Common myeloid progenitor, CD34-positive (primary cell): Measurements from ENCODE around the gene ACSL6.

Experiments
- CTCF ChIA-PET: fragments of 350-600 bp; sonication (Branson Sonifier 250); formaldehyde crosslinking; loops from one replicate; lab custom pipeline; 2021; ENCODE audit warnings: antibody characterized with exemption; lab: Charles Lee
- POLR2A ChIA-PET: fragments of 350-600 bp; sonication (Branson Sonifier 250); formaldehyde crosslinking; loops from one replicate; lab custom pipeline; 2021; ENCODE audit warnings: antibody characterized with exemption; lab: Charles Lee
- DNase-seq, 3 donors: peaks; one replicate each; pipeline versions ENCODE4 v3.0.0 to v3.0.0-alpha.2; 2013
- H3K27ac ChIP-seq, 2 experiments: 1 replicate in 1 of 2; 2 replicates in 1 of 2; pipeline ENCODE4 v1.7.0; 2013; ENCODE audit warnings: inconsistent platforms in 2 of 2, low read length in 2 of 2, mild to moderate bottlenecking in 2 of 2, low read depth in 1 of 2, moderate library complexity in 1 of 2; ENCODE audit not compliant: severe bottlenecking in 2 of 2, insufficient read depth in 1 of 2, poor library complexity in 1 of 2
- H3K27me3 ChIP-seq, 5 experiments: replicated peaks in 2 of 5; 1 replicate in 3 of 5; 2 replicates in 2 of 5; pipeline versions ENCODE4 v1.6.1 to v1.7.0; 2013; ENCODE audit warnings: low read length in 4 of 5, mild to moderate bottlenecking in 2 of 5, moderate library complexity in 2 of 5, inconsistent platforms in 1 of 5; ENCODE audit not compliant: insufficient read depth in 5 of 5, control insufficient read depth in 4 of 5
- H3K36me3 ChIP-seq, 4 experiments: 1 replicate in 2 of 4; 2 replicates in 2 of 4; pipeline versions ENCODE4 v1.6.1 to v1.7.0; 2013; ENCODE audit warnings: low read length in 3 of 4, control low read depth in 1 of 4, mild to moderate bottlenecking in 1 of 4; ENCODE audit not compliant: control insufficient read depth in 4 of 4, insufficient read depth in 4 of 4
- H3K4me1 ChIP-seq, 4 experiments: 1 replicate in 3 of 4; 2 replicates in 1 of 4; pipeline versions ENCODE4 v1.6.1 to v1.7.1; 2013; ENCODE audit warnings: low read length in 3 of 4, mild to moderate bottlenecking in 3 of 4, control low read depth in 1 of 4, inconsistent platforms in 1 of 4, moderate library complexity in 1 of 4; ENCODE audit not compliant: control insufficient read depth in 4 of 4, insufficient read depth in 4 of 4; ENCODE audit errors: control extremely low read depth in 1 of 4
- H3K4me3 ChIP-seq, 7 experiments: 1 replicate in 4 of 7; 2 replicates in 3 of 7; pipeline versions ENCODE4 v1.5.1 to v1.7.0; 2013; ENCODE audit warnings: mild to moderate bottlenecking in 7 of 7, low read length in 6 of 7, moderate library complexity in 6 of 7, inconsistent platforms in 2 of 7, low read depth in 2 of 7, control low read depth in 1 of 7; ENCODE audit not compliant: insufficient read depth in 4 of 7, control insufficient read depth in 1 of 7; ENCODE audit errors: extremely low read depth in 1 of 7
- H3K9me3 ChIP-seq, 5 experiments: 1 replicate in 4 of 5; 2 replicates in 1 of 5; pipeline versions ENCODE4 v1.6.1 to v1.7.1; 2013; ENCODE audit warnings: low read length in 4 of 5, mild to moderate bottlenecking in 2 of 5, inconsistent platforms in 1 of 5, low read depth in 1 of 5, moderate library complexity in 1 of 5; ENCODE audit not compliant: control insufficient read depth in 4 of 5, insufficient read depth in 2 of 5; ENCODE audit errors: control extremely low read depth in 1 of 5
- WGBS: methylation state at CpG from one replicate; pipeline ENCODE4 v1.1.5; 2013; ENCODE audit not compliant: insufficient coverage; 5-methylcytosine and 5-hydroxymethylcytosine counted together

The ACSL6 gene

DNA sequence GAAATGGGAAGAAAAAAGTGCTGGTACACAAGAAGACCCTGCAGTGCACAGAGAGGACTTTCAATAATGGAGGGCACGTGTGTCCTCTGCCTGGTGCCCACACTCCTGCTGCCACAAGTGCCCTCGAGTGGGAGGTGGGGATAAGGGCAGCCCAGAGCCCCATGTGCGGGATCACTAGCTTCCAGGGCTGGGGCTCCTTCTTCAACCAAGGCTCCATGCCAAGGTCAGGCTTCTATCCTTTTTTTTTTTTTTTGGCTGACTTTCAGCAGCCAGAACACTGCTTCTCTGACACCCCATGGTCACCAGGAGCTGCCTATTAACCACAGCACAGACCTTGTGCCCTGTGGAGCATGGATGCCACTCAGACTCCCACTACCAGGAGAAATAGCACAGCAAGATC lies 7.5 kb downstream of the ACSL6 start:
- peaks cover 0 to 6% (median 2%) of the 10 kb centered on the region in 5 experiments for H3K27me3 ChIP-seq
- H3K27ac ChIP-seq: no peak overlapping the region
- ChIA-PET CTCF (interaction anchor here (6.0 to 8.1 kb wide), 2 partner anchors 192 to 414 kb away, joined by 28 to 85 read pairs; no protein-coding TSS in a partner anchor), POLR2A (no interaction called here)
- 95% methylated on average over 2 of the region's 3 CpGs for WGBS
- H3K9me3 ChIP-seq: no peaks in the 10 kb centered on the region
- no peak for DNase-seq
- peaks cover 4 to 47% (median 42%) of the 10 kb centered on the region in 4 experiments for H3K4me1 ChIP-seq
- H3K36me3 ChIP-seq: no peaks in the 10 kb centered on the region
- H3K4me3 ChIP-seq: no peak overlapping the region

DNA sequence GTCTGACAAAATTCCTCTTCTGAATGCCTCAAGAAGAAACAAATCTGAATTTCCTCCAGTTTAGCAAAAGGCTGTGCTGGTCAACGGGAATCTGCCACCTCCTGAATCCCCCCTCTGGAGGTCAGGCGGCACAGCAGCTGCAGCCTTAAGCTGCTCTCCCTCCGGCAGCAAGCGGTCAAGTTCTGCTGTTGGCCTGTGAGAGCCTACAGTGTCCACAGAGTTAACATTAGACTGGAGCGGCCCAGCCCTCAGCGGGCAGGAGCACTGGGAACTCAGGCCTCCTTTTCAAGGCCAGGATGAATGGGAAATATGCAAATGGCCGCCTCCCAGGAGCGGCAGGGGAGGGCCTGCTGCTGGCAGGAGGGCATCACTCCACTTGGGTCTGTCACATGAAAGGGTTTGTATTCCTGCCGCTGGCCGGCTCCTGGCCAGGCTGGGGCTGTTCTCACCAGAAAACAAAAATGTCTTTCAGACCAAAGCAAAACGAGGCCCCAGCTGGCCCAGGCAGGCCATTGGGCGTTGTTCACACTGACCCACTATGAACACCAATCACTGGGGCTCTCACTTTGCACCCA lies 8.2 kb downstream of the ACSL6 start:
- Histone ChIP-seq H3K4me1 (peaks cover 4 to 54% (median 48%) of the 10 kb centered on the region in 4 experiments), H3K4me3 (no peak overlapping the region), H3K36me3 (no peaks in the 10 kb centered on the region), H3K27ac (no peak overlapping the region), H3K9me3 (no peaks in the 10 kb centered on the region), H3K27me3 (peaks cover 0 to 2% (median 0%) of the 10 kb centered on the region in 5 experiments)
- 95% methylated on average over 11 of the region's 12 CpGs for WGBS
- POLR2A ChIA-PET: no interaction called here
- no peak for DNase-seq
- CTCF ChIA-PET: interaction anchor here (0.9 to 6.0 kb wide), 4 partner anchors 19 to 413 kb away, joined by 3 to 28 read pairs (median 4); no protein-coding TSS in a partner anchor

DNA sequence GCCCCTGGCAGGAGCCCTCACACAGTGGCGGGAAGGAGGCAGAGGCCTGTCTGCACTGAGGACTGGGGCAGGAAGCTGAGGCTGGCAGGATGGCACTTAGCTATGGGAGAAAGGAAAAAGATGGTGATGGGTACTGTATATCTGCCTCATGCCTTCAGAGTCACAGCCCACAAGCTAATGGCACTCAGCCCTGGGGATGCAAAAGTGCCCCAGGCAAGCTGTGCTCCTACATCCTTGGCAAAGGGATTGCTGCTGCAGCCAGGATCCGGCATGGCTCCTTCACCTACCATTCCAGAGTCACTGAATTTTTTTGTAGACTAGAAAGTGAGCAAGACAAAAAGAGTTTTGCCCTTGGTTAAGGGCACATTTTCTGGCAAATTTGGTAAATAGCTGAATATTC lies 8.7 kb downstream of the ACSL6 start:
- ChIA-PET POLR2A (interaction anchor here (0.7 kb wide), 1 partner anchor 466 kb away, joined by 4 read pairs; no protein-coding TSS in a partner anchor), CTCF (interaction anchor here (0.9 to 6.0 kb wide), 4 partner anchors 19 to 413 kb away, joined by 3 to 28 read pairs (median 4); no protein-coding TSS in a partner anchor)
- Histone ChIP-seq H3K9me3 (no peaks in the 10 kb centered on the region), H3K4me3 (peak overlapping the region in 1 of 7 experiments; percentile 13), H3K27me3 (peaks cover 0 to 2% (median 0%) of the 10 kb centered on the region in 5 experiments), H3K27ac (no peak overlapping the region), H3K4me1 (peaks cover 4 to 59% (median 52%) of the 10 kb centered on the region in 4 experiments), H3K36me3 (no peaks in the 10 kb centered on the region)
- no peak for DNase-seq
- 13% methylated on average over 1 of the region's 2 CpGs for WGBS

DNA sequence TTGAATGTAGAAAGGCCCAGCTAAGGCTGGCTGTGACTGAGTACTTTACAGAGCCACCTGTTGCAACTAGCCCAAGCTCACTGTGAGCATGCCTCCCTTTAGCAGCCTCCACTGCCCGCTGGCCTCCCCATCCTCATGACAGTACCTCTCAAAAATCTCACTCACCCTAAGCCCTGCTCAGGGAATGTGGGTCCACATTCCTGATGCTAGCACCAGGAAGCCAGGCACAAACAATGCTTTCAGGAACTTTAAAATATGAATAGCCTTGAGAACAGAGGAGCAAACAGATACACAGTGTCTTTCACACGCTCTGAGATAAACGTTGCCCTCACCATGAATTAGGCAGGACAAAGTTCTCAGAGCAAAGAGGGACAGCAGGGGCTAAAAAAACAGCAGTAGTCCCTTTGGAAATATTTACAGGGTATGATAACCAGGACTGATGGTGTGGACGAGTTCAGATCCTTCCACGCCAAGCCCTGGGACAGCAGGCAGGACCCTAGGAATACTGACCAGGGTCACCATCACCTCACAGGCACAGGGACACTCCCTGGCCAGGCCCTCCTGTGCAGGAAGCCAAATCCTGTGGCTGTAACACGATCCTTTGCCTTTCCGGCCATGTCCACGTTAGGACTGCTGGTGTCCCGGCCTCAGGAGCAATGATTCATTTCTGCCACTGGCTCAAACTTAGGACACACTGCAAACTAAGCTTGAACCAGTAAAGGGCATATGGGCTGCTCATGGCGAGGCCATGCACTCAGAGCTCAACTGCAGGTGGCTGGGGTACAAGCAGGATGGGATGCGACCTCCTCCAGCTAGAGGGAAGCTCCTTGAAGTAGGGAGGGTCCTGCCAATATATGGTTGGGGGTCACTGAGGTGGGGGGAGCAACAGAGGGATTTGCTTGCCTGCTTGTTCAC lies 9.6 kb downstream of the ACSL6 start:
- ChIA-PET POLR2A (interaction anchor here (0.7 kb wide), 1 partner anchor 465 kb away, joined by 4 read pairs; no protein-coding TSS in a partner anchor), CTCF (interaction anchor here (0.8 to 6.0 kb wide), 7 partner anchors 7 to 415 kb away, joined by 3 to 28 read pairs (median 4); no protein-coding TSS in a partner anchor)
- peaks cover 7 to 67% (median 59%) of the 10 kb centered on the region in 4 experiments for H3K4me1 ChIP-seq
- no peaks in the 10 kb centered on the region for H3K36me3 ChIP-seq
- H3K4me3 ChIP-seq: no peak overlapping the region
- DNase-seq: no peak
- peaks cover 0 to 2% (median 0%) of the 10 kb centered on the region in 5 experiments for H3K27me3 ChIP-seq
- H3K9me3 ChIP-seq: no peaks in the 10 kb centered on the region
- 93% methylated on average over 10 of the region's 11 CpGs for WGBS
- no peak overlapping the region for H3K27ac ChIP-seq

DNA sequence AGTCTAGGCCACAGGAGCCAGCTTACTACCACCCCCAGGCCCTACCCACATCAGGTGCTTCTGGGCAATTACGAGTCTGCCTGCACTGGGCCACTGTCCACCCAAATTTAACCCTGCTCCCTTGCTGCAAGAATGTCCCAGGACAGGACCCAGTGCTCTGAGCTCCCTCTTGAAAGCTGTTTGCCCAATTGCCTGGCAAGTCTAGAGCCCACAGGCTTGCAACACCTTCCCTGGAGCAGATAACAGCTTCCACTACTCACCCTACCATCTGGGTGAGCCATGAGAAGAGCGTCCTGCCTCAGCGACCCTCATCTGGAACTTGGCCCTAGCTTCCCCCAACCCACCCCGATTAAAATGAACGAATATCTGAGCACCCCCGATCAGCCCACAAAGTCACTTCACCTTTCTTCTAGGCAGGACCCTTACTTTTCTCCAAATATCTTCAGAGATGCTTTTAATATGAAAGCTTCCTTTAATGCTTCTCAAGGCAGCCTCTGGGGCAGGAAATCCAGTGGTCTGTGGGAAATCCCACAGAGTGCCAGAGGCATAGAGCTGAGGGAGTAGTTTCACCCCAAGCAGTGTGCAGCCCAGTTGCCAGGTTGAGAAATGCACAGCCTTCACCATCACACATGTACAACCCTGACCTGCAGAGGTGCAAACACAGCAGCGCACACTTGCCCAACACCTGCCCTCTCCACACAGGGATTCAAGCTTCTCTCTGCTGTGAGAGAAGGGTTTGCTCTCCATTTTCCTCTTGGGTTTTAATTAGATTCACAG lies 10.6 kb downstream of the ACSL6 start:
- H3K4me1 ChIP-seq: peaks cover 7 to 75% (median 65%) of the 10 kb centered on the region in 4 experiments
- WGBS: 15% methylated on average over 6 of the region's 7 CpGs
- CTCF ChIA-PET: interaction anchor here (0.8 to 6.0 kb wide), 9 partner anchors 8 to 492 kb away, joined by 3 to 28 read pairs (median 4); no protein-coding TSS in a partner anchor
- H3K36me3 ChIP-seq: no peaks in the 10 kb centered on the region
- DNase-seq: peak; percentile 60 to 90 (median 85)
- peak overlapping the region in 4 of 7 experiments; percentile 19 to 30 (median 23) for H3K4me3 ChIP-seq
- POLR2A ChIA-PET: no interaction called here
- H3K27me3 ChIP-seq: peaks cover 0 to 2% (median 0%) of the 10 kb centered on the region in 5 experiments
- H3K9me3 ChIP-seq: no peaks in the 10 kb centered on the region
- no peak overlapping the region for H3K27ac ChIP-seq

DNA sequence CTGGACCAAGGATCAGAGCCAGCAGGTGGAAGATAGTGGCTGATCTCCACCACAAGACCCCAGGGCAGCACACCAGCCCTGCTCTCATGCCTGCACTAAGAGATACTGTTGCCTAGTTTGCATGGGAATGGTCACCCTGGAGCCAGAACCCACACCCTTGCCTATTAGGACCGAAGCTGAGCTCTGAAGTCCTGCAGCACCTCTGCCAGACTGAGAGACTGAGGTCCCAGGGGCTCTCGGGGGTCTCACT lies 11.3 kb downstream of the ACSL6 start:
- no peaks in the 10 kb centered on the region for H3K36me3 ChIP-seq
- H3K27me3 ChIP-seq: peaks cover 0 to 2% (median 0%) of the 10 kb centered on the region in 5 experiments
- ChIA-PET CTCF (interaction anchor here (0.8 to 6.0 kb wide), 7 partner anchors 9 to 491 kb away, joined by 3 to 28 read pairs (median 4); no protein-coding TSS in a partner anchor), POLR2A (no interaction called here)
- peaks cover 7 to 77% (median 65%) of the 10 kb centered on the region in 4 experiments for H3K4me1 ChIP-seq
- WGBS: 43% methylated on average over 1 of the region's 2 CpGs
- DNase-seq: no peak
- no peak overlapping the region for H3K4me3 ChIP-seq
- H3K9me3 ChIP-seq: no peaks in the 10 kb centered on the region
- no peak overlapping the region for H3K27ac ChIP-seq
